ENCODE data around the gene SPAG16. TPM values are rescaled to one million over a fixed set of nuclear protein-coding genes. Genes with fewer than 3 reads are reported as not detected.

SPAG16 gene
- total and polyA plus RNA-seq, 2 of the 13 experiments (the other 11 are each of a cell fraction or from before 2014, with no cell fraction given), result 9.6 to 26.5 TPM

GRCh38 chr2:213537579-213537978, 253.3 kb downstream of the SPAG16 start:
- H3K4me2 ChIP-seq (ENCODE audit: low read depth, low read length), result no peak overlapping the region
- peaks cover 16% of the 10 kb centered on the region for H3K9me3 ChIP-seq (ENCODE audit: low read length)
- H3K27ac ChIP-seq (ENCODE audit: extremely low read length, insufficient read depth, low read length), result no peak overlapping the region
- no peaks in the 10 kb centered on the region for H3K4me1 ChIP-seq (ENCODE audit: insufficient read depth, low read length)
- intact Hi-C loops (cut with micrococcal nuclease; ENCODE audit: unreplicated experiment) (no loop called here), in situ Hi-C loops (cut with HindIII; ENCODE audit: extremely low pct_ligation_motif_present, low pct_unique_long_range_greater_than_20kb) (no loop called here)
- TF ChIP-seq, protein P1, sequence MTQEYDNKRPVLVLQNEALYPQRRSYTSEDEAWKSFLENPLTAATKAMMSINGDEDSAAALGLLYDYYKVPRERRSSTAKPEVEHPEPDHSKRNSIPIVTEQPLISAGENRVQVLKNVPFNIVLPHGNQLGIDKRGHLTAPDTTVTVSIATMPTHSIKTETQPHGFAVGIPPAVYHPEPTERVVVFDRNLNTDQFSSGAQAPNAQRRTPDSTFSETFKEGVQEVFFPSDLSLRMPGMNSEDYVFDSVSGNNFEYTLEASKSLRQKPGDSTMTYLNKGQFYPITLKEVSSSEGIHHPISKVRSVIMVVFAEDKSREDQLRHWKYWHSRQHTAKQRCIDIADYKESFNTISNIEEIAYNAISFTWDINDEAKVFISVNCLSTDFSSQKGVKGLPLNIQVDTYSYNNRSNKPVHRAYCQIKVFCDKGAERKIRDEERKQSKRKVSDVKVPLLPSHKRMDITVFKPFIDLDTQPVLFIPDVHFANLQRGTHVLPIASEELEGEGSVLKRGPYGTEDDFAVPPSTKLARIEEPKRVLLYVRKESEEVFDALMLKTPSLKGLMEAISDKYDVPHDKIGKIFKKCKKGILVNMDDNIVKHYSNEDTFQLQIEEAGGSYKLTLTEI (CRISPR knock-in tag; conservative IDR thresholded peaks at IDR 0.05), result no peak
- no peaks in the 10 kb centered on the region for H3K79me2 ChIP-seq (ENCODE audit: insufficient read depth, low read length)
- FAIRE-seq (peak; percentile 12), DNase-seq (ENCODE audit: low spot score) (no peak), ATAC-seq (no peak)
- no peak overlapping the region for H2AFZ ChIP-seq (ENCODE audit: low read length)
- H3K9ac ChIP-seq (ENCODE audit: insufficient read depth, low read depth, low read length), result no peak overlapping the region
- no peaks in the 10 kb centered on the region for H4K20me1 ChIP-seq (ENCODE audit: insufficient read depth, low read length)
- no peaks in the 10 kb centered on the region for H3K27me3 ChIP-seq (ENCODE audit: control insufficient read depth in 1 of 2, insufficient read depth in 2 of 2, low read length in 2 of 2)
- H3K4me3 ChIP-seq (replicated peaks in 1 of 3; ENCODE audit: insufficient read depth in 1 of 3, low read depth in 2 of 3, low read length in 3 of 3), result no peak overlapping the region
- no peaks in the 10 kb centered on the region for H3K36me3 ChIP-seq (replicated peaks in 1 of 2; ENCODE audit: control insufficient read depth in 1 of 2, insufficient read depth in 2 of 2, low read length in 2 of 2)
- ChIA-PET POLR2A (no interaction called here), CTCF (ENCODE audit: low intra/inter-chr PET ratio, low total read pairs) (no interaction called here)
- 31% methylated on average over 1 of the region's 1 CpG for WGBS (ENCODE audit: low lambda C conversion rate)
- BruUV-seq (replicated peaks), result no TSS peak

- H3K79me2 ChIP-seq (ENCODE audit: insufficient read depth, low read length), result no peaks in the 10 kb centered on the region
- CTCF ChIA-PET (ENCODE audit: low intra/inter-chr PET ratio, low total read pairs), result no interaction called here
- WGBS (ENCODE audit: low lambda C conversion rate), result 0% methylated on average over 1 of the region's 1 CpG
- H3K36me3 ChIP-seq (replicated peaks in 1 of 2; ENCODE audit: control insufficient read depth in 1 of 2, insufficient read depth in 2 of 2, low read length in 2 of 2), result no peaks in the 10 kb centered on the region
- in situ Hi-C loops (cut with HindIII; ENCODE audit: extremely low pct_ligation_motif_present, low pct_unique_long_range_greater_than_20kb), result no loop called here
- peaks cover 19% of the 10 kb centered on the region; the same call in 1 of the 2 replicates for H3K9me3 ChIP-seq (ENCODE audit: low read length)
- no peak for FAIRE-seq
- no peak overlapping the region for H3K27ac ChIP-seq (ENCODE audit: extremely low read length, insufficient read depth, low read length)
- H3K4me1 ChIP-seq (ENCODE audit: insufficient read depth, low read length), result no peaks in the 10 kb centered on the region
- H3K27me3 ChIP-seq (ENCODE audit: control insufficient read depth in 1 of 2, insufficient read depth in 2 of 2, low read length in 2 of 2), result no peaks in the 10 kb centered on the region
- POLR2A ChIA-PET, result no interaction called here
- BruUV-seq (replicated peaks), result no TSS peak
- ATAC-seq, result no peak
- intact Hi-C loops (cut with micrococcal nuclease; ENCODE audit: unreplicated experiment), result no loop called here
- H4K20me1 ChIP-seq (ENCODE audit: insufficient read depth, low read length), result no peaks in the 10 kb centered on the region
- no peak overlapping the region for H3K4me3 ChIP-seq (replicated peaks in 1 of 3; ENCODE audit: insufficient read depth in 1 of 3, low read depth in 2 of 3, low read length in 3 of 3)
- no peak for DNase-seq (ENCODE audit: low spot score)
- no peak overlapping the region for H3K9ac ChIP-seq (ENCODE audit: insufficient read depth, low read depth, low read length)
- H2AFZ ChIP-seq (ENCODE audit: low read length), result no peak overlapping the region
- no peak overlapping the region for H3K4me2 ChIP-seq (ENCODE audit: low read depth, low read length)
- TF ChIP-seq ZNF431 (CRISPR knock-in tag; IDR thresholded peaks at IDR 0.05; ENCODE audit: borderline replicate concordance, low read depth) (no peak), NPAS2 (CRISPR knock-in tag; IDR thresholded peaks at IDR 0.05; ENCODE audit: borderline replicate concordance) (no peak), ZNF510 (CRISPR knock-in tag; IDR thresholded peaks at IDR 0.05; ENCODE audit: low read depth) (no peak), RCOR2 (CRISPR knock-in tag; IDR thresholded peaks at IDR 0.05) (no peak), SALL1 (CRISPR knock-in tag; IDR thresholded peaks at IDR 0.05) (no peak)
- TF ChIP-seq, protein P2, sequence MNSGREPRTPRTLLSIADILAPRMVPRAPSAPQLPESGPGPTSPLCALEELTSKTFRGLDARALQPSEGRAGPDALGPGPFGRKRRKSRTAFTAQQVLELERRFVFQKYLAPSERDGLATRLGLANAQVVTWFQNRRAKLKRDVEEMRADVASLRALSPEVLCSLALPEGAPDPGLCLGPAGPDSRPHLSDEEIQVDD (CRISPR knock-in tag; IDR thresholded peaks at IDR 0.05; ENCODE audit: borderline replicate concordance), result no peak
- TF ChIP-seq, protein P3, sequence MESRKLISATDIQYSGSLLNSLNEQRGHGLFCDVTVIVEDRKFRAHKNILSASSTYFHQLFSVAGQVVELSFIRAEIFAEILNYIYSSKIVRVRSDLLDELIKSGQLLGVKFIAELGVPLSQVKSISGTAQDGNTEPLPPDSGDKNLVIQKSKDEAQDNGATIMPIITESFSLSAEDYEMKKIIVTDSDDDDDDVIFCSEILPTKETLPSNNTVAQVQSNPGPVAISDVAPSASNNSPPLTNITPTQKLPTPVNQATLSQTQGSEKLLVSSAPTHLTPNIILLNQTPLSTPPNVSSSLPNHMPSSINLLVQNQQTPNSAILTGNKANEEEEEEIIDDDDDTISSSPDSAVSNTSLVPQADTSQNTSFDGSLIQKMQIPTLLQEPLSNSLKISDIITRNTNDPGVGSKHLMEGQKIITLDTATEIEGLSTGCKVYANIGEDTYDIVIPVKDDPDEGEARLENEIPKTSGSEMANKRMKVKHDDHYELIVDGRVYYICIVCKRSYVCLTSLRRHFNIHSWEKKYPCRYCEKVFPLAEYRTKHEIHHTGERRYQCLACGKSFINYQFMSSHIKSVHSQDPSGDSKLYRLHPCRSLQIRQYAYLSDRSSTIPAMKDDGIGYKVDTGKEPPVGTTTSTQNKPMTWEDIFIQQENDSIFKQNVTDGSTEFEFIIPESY (CRISPR knock-in tag; IDR thresholded peaks at IDR 0.05), result no peak
Observed at GRCh38 chr2:213544940-213545339, 260.7 kb downstream of the SPAG16 start.
